Measurements from ENCODE around the gene AGBL1. TPM values are rescaled to one million over a fixed set of nuclear protein-coding genes. Genes with fewer than 3 reads are reported as not detected.

Gene AGBL1
- total RNA-seq, 1 donor from 2014 or later = 0.07 TPM

GRCh38 chr15:86082619-86083380 is 3.1 kb downstream of the AGBL1 start:
- no peak for TF ChIP-seq CTCF (conservative IDR thresholded peaks at IDR 0.05)
- Mint-ChIP-seq H3K27ac (no peak overlapping the region), H3K9me3 (no peaks in the 10 kb centered on the region), H3K4me3 (no peak overlapping the region), H3K36me3 (no peaks in the 10 kb centered on the region), H3K27me3 (peaks cover 23% of the 10 kb centered on the region), H3K4me1 (ENCODE audit: unreplicated experiment) (no peaks in the 10 kb centered on the region)
- no peak for DNase-seq (ENCODE audit: extremely low spot score, unreplicated experiment)

GRCh38 chr15:86087808-86088207 is 8.1 kb downstream of the AGBL1 start:
- Mint-ChIP-seq H3K4me1 (ENCODE audit: unreplicated experiment) (peaks cover 8% of the 10 kb centered on the region), H3K27me3 (peaks cover 13% of the 10 kb centered on the region), H3K27ac (no peak overlapping the region), H3K4me3 (no peak overlapping the region), H3K36me3 (no peaks in the 10 kb centered on the region), H3K9me3 (no peaks in the 10 kb centered on the region)
- TF ChIP-seq CTCF (conservative IDR thresholded peaks at IDR 0.05) = no peak
- no peak for DNase-seq (ENCODE audit: extremely low spot score, unreplicated experiment)

DNA sequence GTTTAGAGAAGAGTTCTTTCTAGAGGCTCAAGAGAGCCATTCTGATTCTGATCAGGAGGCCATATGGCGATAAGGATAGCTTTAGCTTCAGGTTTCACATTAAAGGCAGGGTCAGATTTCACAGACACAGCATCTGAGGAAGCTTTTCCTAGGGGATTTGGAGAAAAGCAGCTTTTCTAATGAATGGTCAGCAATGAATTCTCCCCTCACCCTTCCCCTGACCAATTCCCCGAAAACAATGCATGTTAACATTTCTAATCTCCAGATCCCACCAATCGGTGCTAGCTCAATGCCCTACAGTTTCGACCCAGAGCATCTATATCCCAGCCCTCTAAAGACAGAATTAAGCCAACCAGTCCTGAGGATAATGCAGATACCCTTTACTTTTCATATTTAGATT is 9.8 kb downstream of the AGBL1 start:
- no peak for DNase-seq (ENCODE audit: extremely low spot score, unreplicated experiment)
- Mint-ChIP-seq H3K9me3 (no peaks in the 10 kb centered on the region), H3K4me3 (no peak overlapping the region), H3K27me3 (peaks cover 10% of the 10 kb centered on the region), H3K4me1 (ENCODE audit: unreplicated experiment) (peaks cover 8% of the 10 kb centered on the region), H3K36me3 (no peaks in the 10 kb centered on the region), H3K27ac (peak overlapping the region; percentile 16)
- TF ChIP-seq CTCF (conservative IDR thresholded peaks at IDR 0.05) = no peak

DNA sequence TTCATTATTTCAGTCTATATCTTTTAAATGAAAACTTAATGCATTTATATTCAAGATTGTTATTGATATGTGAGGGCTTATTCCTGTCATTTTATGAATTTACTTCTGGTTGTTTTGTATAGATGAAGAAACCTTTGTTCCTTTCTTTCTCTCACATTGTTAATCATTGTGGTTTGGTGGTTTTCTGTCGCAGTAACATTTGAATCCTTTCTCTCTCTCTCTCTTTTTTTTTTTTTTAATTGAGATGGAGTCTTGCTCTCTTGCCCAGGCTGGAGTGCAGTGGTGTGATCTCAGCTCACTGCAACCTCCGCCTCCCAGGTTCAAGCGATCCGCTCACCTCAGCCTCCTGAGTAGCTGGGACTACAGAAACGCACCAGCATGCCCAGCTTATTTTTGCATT is 22.1 kb downstream of the AGBL1 start:
- H3K27me3 Mint-ChIP-seq = peaks cover 11% of the 10 kb centered on the region
- no peaks in the 10 kb centered on the region for H3K4me1 Mint-ChIP-seq (ENCODE audit: unreplicated experiment)
- no peak for TF ChIP-seq CTCF (conservative IDR thresholded peaks at IDR 0.05)
- H3K9me3 Mint-ChIP-seq = no peaks in the 10 kb centered on the region
- no peak overlapping the region for H3K4me3 Mint-ChIP-seq
- no peak for DNase-seq (ENCODE audit: extremely low spot score, unreplicated experiment)
- H3K27ac Mint-ChIP-seq = no peak overlapping the region
- H3K36me3 Mint-ChIP-seq = no peaks in the 10 kb centered on the region

- Mint-ChIP-seq H3K27ac (no peak overlapping the region), H3K4me3 (no peak overlapping the region), H3K4me1 (ENCODE audit: unreplicated experiment) (no peaks in the 10 kb centered on the region), H3K27me3 (peaks cover 4% of the 10 kb centered on the region), H3K36me3 (no peaks in the 10 kb centered on the region), H3K9me3 (no peaks in the 10 kb centered on the region)
- no peak for TF ChIP-seq CTCF (conservative IDR thresholded peaks at IDR 0.05)
- DNase-seq (ENCODE audit: extremely low spot score, unreplicated experiment) = no peak
Measured at GRCh38 chr15:86103825-86104224, 24.2 kb downstream of the AGBL1 start.

All from type B pancreatic cell (in vitro differentiated cells).